Measurements from ENCODE around the gene TBCD.
"Not testable (repeated sequence)": the region's sequence is repeated elsewhere in the genome, so short reads cannot be mapped to it uniquely, and the experiment has no call there.

TBCD gene

GRCh38 chr17:82775001-82775823 is 23.3 kb downstream of the TBCD start:
- peaks cover 17% of the 10 kb centered on the region for H3K36me3 ChIP-seq (replicated peaks; ENCODE audit: low read depth, low read length)

DNA sequence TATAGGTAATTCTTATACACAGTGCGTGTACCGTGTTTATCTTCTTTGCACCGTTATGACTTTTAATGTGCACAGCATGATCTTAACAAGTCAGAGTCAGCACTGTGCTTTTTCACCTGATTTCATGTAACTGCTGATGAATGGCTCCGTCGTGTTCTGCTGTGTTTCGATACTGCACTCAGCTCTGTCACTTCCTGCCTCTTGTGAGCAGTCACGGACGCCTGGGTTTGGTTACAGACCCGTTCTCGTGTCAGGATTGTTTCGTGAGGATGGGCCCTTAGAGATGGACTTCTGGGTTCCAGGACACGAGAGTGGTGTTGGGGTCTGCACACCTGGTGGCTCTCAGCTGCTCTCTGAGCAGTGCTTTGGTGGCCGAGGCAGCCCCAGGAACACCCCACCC is 24.6 kb downstream of the TBCD start:
- Histone ChIP-seq H3K4me2 (ENCODE audit: low read length) (no peak overlapping the region), H3K27ac (ENCODE audit: low read length) (no peak overlapping the region), H3K4me1 (ENCODE audit: low read length) (no peaks in the 10 kb centered on the region), H4K20me1 (ENCODE audit: insufficient read depth, low read length) (no peaks in the 10 kb centered on the region; the same call in 1 of the 2 replicates), H3K36me3 (replicated peaks; ENCODE audit: low read depth, low read length) (peaks cover 17% of the 10 kb centered on the region), H2AFZ (ENCODE audit: low read depth, low read length) (no peak overlapping the region), H3K9ac (ENCODE audit: low read length) (no peak overlapping the region), H3K4me3 (ENCODE audit: low read length) (no peak overlapping the region), H3K9me3 (ENCODE audit: insufficient read depth, low read length) (no peaks in the 10 kb centered on the region), H3K79me2 (ENCODE audit: low read length) (no peaks in the 10 kb centered on the region), H3K27me3 (ENCODE audit: low read depth, low read length) (no peaks in the 10 kb centered on the region)
- TF ChIP-seq EZH2phosphoT487 (IDR thresholded peaks at IDR 0.05; ENCODE audit: low read depth) (no peak), CTCF (IDR thresholded peaks at IDR 0.05; ENCODE audit: low read depth, low read length) (no peak)

More at GRCh38 chr17:82775001-82775823, 23.3 kb downstream of the TBCD start:
- no peaks in the 10 kb centered on the region for H3K79me2 ChIP-seq (ENCODE audit: low read length)
- no peak overlapping the region for H3K27ac ChIP-seq (ENCODE audit: low read length)
- H3K27me3 ChIP-seq (ENCODE audit: low read depth, low read length): no peaks in the 10 kb centered on the region
- TF ChIP-seq EZH2phosphoT487 (IDR thresholded peaks at IDR 0.05; ENCODE audit: low read depth) (no peak), CTCF (IDR thresholded peaks at IDR 0.05; ENCODE audit: low read depth, low read length) (peak; percentile 78)
- H3K4me2 ChIP-seq (ENCODE audit: low read length): peak overlapping the region; percentile 6
- no peak overlapping the region for H3K4me3 ChIP-seq (ENCODE audit: low read length)
- no peaks in the 10 kb centered on the region for H3K9me3 ChIP-seq (ENCODE audit: insufficient read depth, low read length)
- H3K9ac ChIP-seq (ENCODE audit: low read length): no peak overlapping the region
- H3K4me1 ChIP-seq (ENCODE audit: low read length): no peaks in the 10 kb centered on the region
- no peaks in the 10 kb centered on the region for H4K20me1 ChIP-seq (ENCODE audit: insufficient read depth, low read length)
- no peak overlapping the region for H2AFZ ChIP-seq (ENCODE audit: low read depth, low read length)

- H3K4me1 ChIP-seq (ENCODE audit: low read length); H3K79me2 ChIP-seq (ENCODE audit: low read length); H2AFZ ChIP-seq (ENCODE audit: low read depth, low read length); H3K36me3 ChIP-seq (replicated peaks; ENCODE audit: low read depth, low read length); H4K20me1 ChIP-seq (ENCODE audit: insufficient read depth, low read length); H3K9me3 ChIP-seq (ENCODE audit: insufficient read depth, low read length); H3K27me3 ChIP-seq (ENCODE audit: low read depth, low read length); H3K4me2 ChIP-seq (ENCODE audit: low read length); H3K4me3 ChIP-seq (ENCODE audit: low read length); H3K27ac ChIP-seq (ENCODE audit: low read length); H3K9ac ChIP-seq (ENCODE audit: low read length): not testable (repeated sequence)
Measured at GRCh38 chr17:82777778-82778375, 26.0 kb downstream of the TBCD start.

DNA sequence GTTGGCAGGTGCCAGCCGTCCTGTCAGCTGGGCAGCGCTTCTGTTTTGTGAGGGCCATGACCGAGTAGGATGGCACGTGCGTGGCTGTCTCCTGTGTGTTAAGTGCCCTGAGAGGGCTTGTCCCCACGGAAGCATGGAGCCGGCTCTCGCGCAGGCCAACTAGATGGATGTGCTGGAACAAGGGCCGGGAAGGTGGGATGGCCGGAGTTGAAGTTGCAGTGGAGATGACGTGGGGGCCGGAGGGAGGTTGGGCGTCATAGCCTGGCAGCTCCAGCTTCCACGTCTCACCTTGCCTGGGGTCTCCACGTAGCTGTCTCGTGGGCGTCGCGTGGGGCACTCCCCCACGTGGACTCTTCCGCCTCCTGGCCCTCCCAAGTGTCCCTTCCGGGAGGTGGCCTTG is 27.7 kb downstream of the TBCD start:
- Histone ChIP-seq H3K9ac (ENCODE audit: low read length) (no peak overlapping the region), H2AFZ (ENCODE audit: low read depth, low read length) (no peak overlapping the region), H3K4me3 (ENCODE audit: low read length) (no peak overlapping the region), H3K79me2 (ENCODE audit: low read length) (no peaks in the 10 kb centered on the region), H3K27me3 (ENCODE audit: low read depth, low read length) (no peaks in the 10 kb centered on the region), H4K20me1 (ENCODE audit: insufficient read depth, low read length) (peaks cover 4% of the 10 kb centered on the region; the same call in 1 of the 2 replicates), H3K9me3 (ENCODE audit: insufficient read depth, low read length) (no peaks in the 10 kb centered on the region), H3K4me2 (ENCODE audit: low read length) (no peak overlapping the region), H3K36me3 (replicated peaks; ENCODE audit: low read depth, low read length) (peaks cover 15% of the 10 kb centered on the region), H3K4me1 (ENCODE audit: low read length) (peaks cover 3% of the 10 kb centered on the region; the same call in 1 of the 2 replicates), H3K27ac (ENCODE audit: low read length) (no peak overlapping the region)
- no peak for TF ChIP-seq CTCF (IDR thresholded peaks at IDR 0.05; ENCODE audit: low read depth, low read length)
- no peak for TF ChIP-seq EZH2phosphoT487 (IDR thresholded peaks at IDR 0.05; ENCODE audit: low read depth)

Data from OCI-LY3 (cell line).